GM12865 (cell line): ENCODE measurements around the gene RAI2.

Experiments used
- DNase-seq: peaks from one replicate; pipeline ENCODE4 v3.0.0; 2010; ENCODE audit warnings: low read depth
- H3K4me3 ChIP-seq: 2 replicates; pipeline ENCODE4 v1.5.1; 2011; ENCODE audit warnings: mild to moderate bottlenecking, low read depth, low read length, control low read depth
- TF ChIP-seq, protein P1 (sequence below): IDR thresholded peaks from 2 replicates; pipeline ENCODE4 v1.5.1; 2011; ENCODE audit warnings: low read length, control low read depth, low read depth, inconsistent platforms; ENCODE audit not compliant: insufficient read depth; ENCODE audit errors: missing control alignments

The RAI2 gene

DNA sequence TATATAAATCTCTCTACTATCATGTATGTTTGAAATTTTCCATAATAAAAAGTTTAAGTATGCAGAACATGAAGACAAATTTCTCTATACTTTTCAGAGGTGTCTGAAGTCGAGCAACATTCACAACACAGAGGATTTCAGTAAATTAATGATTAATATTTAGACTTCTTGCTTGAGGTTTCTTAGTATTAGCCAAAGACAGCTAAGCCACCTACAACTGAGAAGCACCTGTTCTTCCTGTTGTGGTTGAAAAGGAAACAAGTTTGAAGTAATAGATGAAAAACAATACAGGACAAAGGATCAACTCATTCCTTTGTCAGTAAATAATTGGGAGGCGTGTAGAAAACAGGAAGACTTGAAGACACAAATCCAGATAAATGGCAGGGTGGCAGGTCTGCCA is 102.7 kb downstream of the RAI2 start:
- TF ChIP-seq, protein P1, sequence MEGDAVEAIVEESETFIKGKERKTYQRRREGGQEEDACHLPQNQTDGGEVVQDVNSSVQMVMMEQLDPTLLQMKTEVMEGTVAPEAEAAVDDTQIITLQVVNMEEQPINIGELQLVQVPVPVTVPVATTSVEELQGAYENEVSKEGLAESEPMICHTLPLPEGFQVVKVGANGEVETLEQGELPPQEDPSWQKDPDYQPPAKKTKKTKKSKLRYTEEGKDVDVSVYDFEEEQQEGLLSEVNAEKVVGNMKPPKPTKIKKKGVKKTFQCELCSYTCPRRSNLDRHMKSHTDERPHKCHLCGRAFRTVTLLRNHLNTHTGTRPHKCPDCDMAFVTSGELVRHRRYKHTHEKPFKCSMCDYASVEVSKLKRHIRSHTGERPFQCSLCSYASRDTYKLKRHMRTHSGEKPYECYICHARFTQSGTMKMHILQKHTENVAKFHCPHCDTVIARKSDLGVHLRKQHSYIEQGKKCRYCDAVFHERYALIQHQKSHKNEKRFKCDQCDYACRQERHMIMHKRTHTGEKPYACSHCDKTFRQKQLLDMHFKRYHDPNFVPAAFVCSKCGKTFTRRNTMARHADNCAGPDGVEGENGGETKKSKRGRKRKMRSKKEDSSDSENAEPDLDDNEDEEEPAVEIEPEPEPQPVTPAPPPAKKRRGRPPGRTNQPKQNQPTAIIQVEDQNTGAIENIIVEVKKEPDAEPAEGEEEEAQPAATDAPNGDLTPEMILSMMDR = no peak
- no peak overlapping the region for H3K4me3 ChIP-seq

DNA sequence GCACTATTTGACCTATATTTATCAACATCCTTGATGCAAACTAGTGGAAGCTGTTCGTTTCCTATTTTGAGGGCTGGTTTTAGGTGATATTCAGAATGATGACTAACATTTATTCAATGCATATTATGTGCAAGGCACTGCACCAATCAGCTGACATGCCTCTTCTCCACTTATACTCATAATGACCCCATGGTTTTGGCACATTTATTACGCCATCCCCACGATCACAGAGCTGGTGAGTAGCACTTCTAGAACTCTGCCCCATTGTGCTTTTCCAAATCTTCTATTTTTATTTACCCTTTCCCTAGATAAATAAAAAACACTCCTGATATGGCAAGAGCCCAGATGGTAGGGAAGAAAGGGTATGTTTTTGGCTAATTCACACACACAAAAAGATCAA is 110.7 kb downstream of the RAI2 start:
- DNase-seq = no peak
- TF ChIP-seq, protein P1 = no peak
- H3K4me3 ChIP-seq = no peak overlapping the region

More for the DNA sequence above, 102.7 kb downstream of the RAI2 start:
- no peak for DNase-seq
